Measurements from ENCODE around the gene ABHD11. TPM values are rescaled to one million over a fixed set of nuclear protein-coding genes. Genes with fewer than 3 reads are reported as not detected.

The ABHD11 gene
- total and polyA plus RNA-seq, 2 experiments from 2014 or later, result 18.7 to 24.6 TPM

GRCh38 chr7:73718438-73718881 lies 20.1 kb downstream of the ABHD11 start:
- H3K27me3 Mint-ChIP-seq (ENCODE audit: insufficient read depth, low read depth, poor library complexity), result peaks cover 20% of the 10 kb centered on the region
- H3K9me3 Mint-ChIP-seq, result no peaks in the 10 kb centered on the region
- Histone ChIP-seq H3K4me2 (peak overlapping the region; percentile 95), H3K36me3 (ENCODE audit: insufficient read depth) (no peaks in the 10 kb centered on the region), H3K4me3 (peak overlapping the region; percentile 86), H3K27ac (ENCODE audit: low read depth) (no peak overlapping the region), H3K27me3 (ENCODE audit: insufficient read depth) (peaks cover 24% of the 10 kb centered on the region), H3K9me2 (ENCODE audit: insufficient read depth) (no peaks in the 10 kb centered on the region), H3F3A (replicated peaks; ENCODE audit: low read depth) (no peaks in the 10 kb centered on the region), H4K20me1 (replicated peaks; ENCODE audit: insufficient read depth) (no peaks in the 10 kb centered on the region; the same call in 1 of the 2 replicates), H2AFZ (peak overlapping the region; percentile 87; the same call in 1 of the 2 replicates), H3K79me2 (replicated peaks; ENCODE audit: insufficient read depth) (no peaks in the 10 kb centered on the region), H3K4me1 (ENCODE audit: insufficient read depth) (no peaks in the 10 kb centered on the region; the same call in 1 of the 2 replicates)
- peak overlapping the region; percentile 62 for H3K4me3 Mint-ChIP-seq
- TF ChIP-seq EZH2phosphoT487 (IDR thresholded peaks at IDR 0.05; ENCODE audit: unreplicated experiment), result no peak
- no peak for TF ChIP-seq ZNF114 (CRISPR knock-in tag; IDR thresholded peaks at IDR 0.05)
- no peak for TF ChIP-seq CTCF (conservative IDR thresholded peaks at IDR 0.05; ENCODE audit: low read depth in 2 of 2)
- TF ChIP-seq ETS1 (IDR thresholded peaks at IDR 0.05), result no peak
- H3K4me1 Mint-ChIP-seq, result no peaks in the 10 kb centered on the region; the same call in 2 of the 3 replicates
- DNase-seq (ENCODE audit: low spot score) (no peak), ATAC-seq (no peak)
- no peaks in the 10 kb centered on the region for H3K36me3 Mint-ChIP-seq (ENCODE audit: low read depth)
- no peak overlapping the region for H3K27ac Mint-ChIP-seq

GRCh38 chr7:73717991-73718405 lies 20.6 kb downstream of the ABHD11 start:
- H3K27ac Mint-ChIP-seq, result no peak overlapping the region
- peaks cover 20% of the 10 kb centered on the region for H3K27me3 Mint-ChIP-seq (ENCODE audit: insufficient read depth, low read depth, poor library complexity)
- Histone ChIP-seq H3K36me3 (ENCODE audit: insufficient read depth) (no peaks in the 10 kb centered on the region), H3K9me2 (ENCODE audit: insufficient read depth) (no peaks in the 10 kb centered on the region), H3K4me2 (no peak overlapping the region; the same call in 1 of the 2 replicates), H3K27me3 (ENCODE audit: insufficient read depth) (peaks cover 24% of the 10 kb centered on the region), H2AFZ (no peak overlapping the region), H3F3A (replicated peaks; ENCODE audit: low read depth) (no peaks in the 10 kb centered on the region), H4K20me1 (replicated peaks; ENCODE audit: insufficient read depth) (no peaks in the 10 kb centered on the region; the same call in 1 of the 2 replicates), H3K79me2 (replicated peaks; ENCODE audit: insufficient read depth) (no peaks in the 10 kb centered on the region), H3K4me1 (ENCODE audit: insufficient read depth) (no peaks in the 10 kb centered on the region; the same call in 1 of the 2 replicates), H3K4me3 (no peak overlapping the region), H3K27ac (ENCODE audit: low read depth) (no peak overlapping the region)
- no peak for ATAC-seq
- peak overlapping the region; percentile 53 for H3K4me3 Mint-ChIP-seq
- TF ChIP-seq CTCF (conservative IDR thresholded peaks at IDR 0.05; ENCODE audit: low read depth in 2 of 2) (no peak), CREB1 (CRISPR knock-in tag; IDR thresholded peaks at IDR 0.05; ENCODE audit: low read depth) (no peak), EZH2 (IDR thresholded peaks at IDR 0.05; ENCODE audit: low read depth, unreplicated experiment) (no peak)
- H3K36me3 Mint-ChIP-seq (ENCODE audit: low read depth), result no peaks in the 10 kb centered on the region
- H3K9me3 Mint-ChIP-seq, result no peaks in the 10 kb centered on the region
- no peak for DNase-seq (ENCODE audit: low spot score)
- H3K4me1 Mint-ChIP-seq, result no peaks in the 10 kb centered on the region; the same call in 2 of the 3 replicates

Measured in GM23338 (cell line).